Mesenchymal stem cell (in vitro differentiated cells and primary cell): ENCODE measurements around the gene PRR35.

Experiments
- DNase-seq: peaks from one replicate; pipeline ENCODE4 v3.0.0-alpha.2; 2013
- H2AFZ ChIP-seq: one replicate; pipeline ENCODE4 v1.6.1; 2013; ENCODE audit warnings: low read depth, mild to moderate bottlenecking, control low read depth, inconsistent platforms, low read length, moderate library complexity
- H2AK5ac ChIP-seq: 2 replicates; pipeline ENCODE4 v1.6.1; 2013; ENCODE audit warnings: low read length, moderate library complexity, mild to moderate bottlenecking, inconsistent platforms; ENCODE audit not compliant: severe bottlenecking
- H2BK120ac ChIP-seq: one replicate; pipeline ENCODE4 v1.6.1; 2013; ENCODE audit warnings: low read depth, mild to moderate bottlenecking, inconsistent platforms, low read length, moderate library complexity
- H2BK12ac ChIP-seq, 2 experiments: one replicate each; pipeline ENCODE4 v1.6.1; 2013; ENCODE audit warnings: inconsistent platforms in 2 of 2, low read length in 2 of 2, mild to moderate bottlenecking in 2 of 2, moderate library complexity in 2 of 2, control low read depth in 1 of 2
- H2BK15ac ChIP-seq: one replicate; pipeline ENCODE4 v1.6.1; 2013; ENCODE audit warnings: mild to moderate bottlenecking, low read depth, inconsistent platforms; ENCODE audit not compliant: poor library complexity, severe bottlenecking
- H2BK5ac ChIP-seq: 2 replicates; pipeline ENCODE4 v1.6.1; 2013; ENCODE audit warnings: low read depth, mild to moderate bottlenecking, low read length, control low read depth, inconsistent platforms; ENCODE audit not compliant: poor library complexity, severe bottlenecking
- H3K14ac ChIP-seq, 2 experiments: one replicate each; pipeline ENCODE4 v1.6.1; 2013; ENCODE audit warnings: inconsistent platforms in 2 of 2, low read length in 2 of 2, control low read depth in 1 of 2, mild to moderate bottlenecking in 1 of 2, moderate library complexity in 1 of 2
- H3K18ac ChIP-seq, 2 experiments: one replicate each; pipeline ENCODE4 v1.6.1; 2013; ENCODE audit warnings: inconsistent platforms in 2 of 2, low read length in 2 of 2, control low read depth in 1 of 2, low read depth in 1 of 2, mild to moderate bottlenecking in 1 of 2
- H3K23ac ChIP-seq, 2 experiments: one replicate each; pipeline ENCODE4 v1.6.1; 2013; ENCODE audit warnings: inconsistent platforms in 2 of 2, low read length in 2 of 2, mild to moderate bottlenecking in 2 of 2, moderate library complexity in 2 of 2, control low read depth in 1 of 2
- H3K27ac ChIP-seq: 2 replicates; pipeline ENCODE4 v1.5.1; 2013; ENCODE audit warnings: mild to moderate bottlenecking, moderate library complexity, low read length, control low read depth, inconsistent platforms; ENCODE audit not compliant: poor library complexity, severe bottlenecking
- H3K27me3 ChIP-seq, 2 experiments: 2 replicates each; pipeline versions ENCODE4 v1.6.1 to v1.7.0; 2013; ENCODE audit warnings: low read length in 2 of 2, mild to moderate bottlenecking in 2 of 2, moderate library complexity in 2 of 2, control low read depth in 1 of 2, inconsistent platforms in 1 of 2; ENCODE audit not compliant: control insufficient read depth in 1 of 2, insufficient read depth in 1 of 2
- H3K36me3 ChIP-seq, 2 experiments: 2 replicates each; pipeline versions ENCODE4 v1.6.1 to v1.7.0; 2013; ENCODE audit warnings: low read length in 2 of 2, control low read depth in 1 of 2, inconsistent platforms in 1 of 2, low read depth in 1 of 2, mild to moderate bottlenecking in 1 of 2; ENCODE audit not compliant: insufficient read depth in 2 of 2, control insufficient read depth in 1 of 2
- H3K4ac ChIP-seq, 2 experiments: one replicate each; pipeline ENCODE4 v1.6.1; 2013; ENCODE audit warnings: inconsistent platforms in 2 of 2, low read length in 2 of 2, mild to moderate bottlenecking in 2 of 2, moderate library complexity in 2 of 2, control low read depth in 1 of 2, low read depth in 1 of 2
- H3K4me1 ChIP-seq: 2 replicates; pipeline ENCODE4 v1.6.1; 2013; ENCODE audit warnings: low read depth, low read length, control low read depth; ENCODE audit not compliant: control insufficient read depth, insufficient read depth
- H3K4me2 ChIP-seq: 2 replicates; pipeline ENCODE4 v1.6.1; 2013; ENCODE audit warnings: low read length, mild to moderate bottlenecking, inconsistent platforms; ENCODE audit not compliant: poor library complexity, severe bottlenecking
- H3K4me3 ChIP-seq, 2 experiments: 2 replicates each; pipeline versions ENCODE4 v1.5.1 to v1.7.0; 2013; ENCODE audit warnings: low read length in 2 of 2, mild to moderate bottlenecking in 2 of 2, control low read depth in 1 of 2, low read depth in 1 of 2; ENCODE audit not compliant: insufficient read depth in 1 of 2
- H3K79me1 ChIP-seq: replicated peaks from 2 replicates; pipeline ENCODE4 v1.6.1; 2013; ENCODE audit warnings: mild to moderate bottlenecking, control low read depth, low read length, inconsistent platforms; ENCODE audit not compliant: poor library complexity, severe bottlenecking
- H3K9ac ChIP-seq: 2 replicates; pipeline ENCODE4 v1.7.0; 2013; ENCODE audit warnings: mild to moderate bottlenecking, low read length, moderate library complexity
- H3K9me3 ChIP-seq: 2 replicates; pipeline ENCODE4 v1.7.0; 2013; ENCODE audit warnings: mild to moderate bottlenecking, low read length; ENCODE audit not compliant: control insufficient read depth
- H4K8ac ChIP-seq: one replicate; pipeline ENCODE4 v1.6.1; 2013; ENCODE audit warnings: inconsistent platforms, mild to moderate bottlenecking, low read length, moderate library complexity
- H4K91ac ChIP-seq: one replicate; pipeline ENCODE4 v1.6.1; 2013; ENCODE audit warnings: mild to moderate bottlenecking, low read length, inconsistent platforms
- WGBS: methylation state at CpG from one replicate; pipeline ENCODE4 v1.1.7; 2013; ENCODE audit warnings: mixed read lengths; 5-methylcytosine and 5-hydroxymethylcytosine counted together

Gene PRR35

DNA sequence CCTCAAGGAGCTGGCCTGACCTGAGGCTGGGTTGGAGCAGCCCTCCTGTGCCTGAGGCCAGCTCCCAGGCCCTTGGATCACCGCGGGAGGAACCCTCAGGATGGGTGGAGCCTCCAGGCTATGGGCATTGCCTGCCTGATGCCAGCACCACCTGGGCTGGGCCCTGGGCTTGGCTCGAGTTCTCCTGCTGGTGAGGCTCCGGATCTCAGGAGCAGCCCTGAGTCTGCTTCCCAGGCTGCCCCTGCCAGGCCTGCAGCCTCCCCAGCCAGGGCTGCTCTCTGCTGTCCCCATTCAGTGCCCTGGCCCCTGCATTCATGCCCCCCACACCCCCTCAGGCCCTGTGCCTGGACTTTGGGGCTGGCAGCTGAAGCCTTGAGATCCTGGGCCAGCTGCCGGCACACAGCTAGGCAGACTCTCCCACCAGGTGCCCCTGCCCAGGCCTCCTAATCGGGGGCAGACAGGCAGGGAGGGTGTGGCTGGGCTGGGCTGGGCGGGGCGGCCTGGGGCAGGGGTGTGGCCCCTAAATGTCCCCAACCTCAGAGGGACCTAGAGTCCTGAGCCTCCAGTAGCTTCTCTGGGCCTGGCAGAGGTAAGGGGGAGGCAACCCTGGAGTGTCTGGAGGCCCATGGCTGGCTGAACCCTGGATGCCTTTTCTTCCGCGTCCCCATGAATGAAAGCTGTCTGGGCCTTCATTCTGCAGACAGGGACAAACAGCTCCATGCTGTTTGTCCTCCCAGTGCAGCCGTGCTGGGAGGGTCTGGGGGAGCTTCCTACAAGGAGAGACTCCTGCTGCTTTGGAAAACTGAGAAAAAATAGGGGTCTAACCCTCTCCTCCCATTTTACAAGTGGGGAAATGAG lies 8.4 kb downstream of the PRR35 start:
- H2BK12ac ChIP-seq: peak overlapping the region in 1 of 2 experiments; percentile 45
- H3K14ac ChIP-seq: no peak overlapping the region
- H3K23ac ChIP-seq: no peak overlapping the region
- H3K9me3 ChIP-seq: no peaks in the 10 kb centered on the region
- 85% methylated on average over 11 of the region's 11 CpGs for WGBS
- H3K9ac ChIP-seq: peak overlapping the region; percentile 84
- peak overlapping the region in 1 of 2 experiments; percentile 62 for H3K4ac ChIP-seq
- H3K79me1 ChIP-seq: peaks cover 11% of the 10 kb centered on the region
- peak overlapping the region; percentile 13 for H2AK5ac ChIP-seq
- peaks cover 65% of the 10 kb centered on the region for H3K4me1 ChIP-seq
- H3K4me2 ChIP-seq: peak overlapping the region; percentile 74
- no peak overlapping the region for H2BK120ac ChIP-seq
- no peak overlapping the region for H3K27ac ChIP-seq
- H3K27me3 ChIP-seq: no peaks in the 10 kb centered on the region
- no peak overlapping the region for H3K18ac ChIP-seq
- H3K4me3 ChIP-seq: peak overlapping the region in 1 of 2 experiments; percentile 77
- no peak overlapping the region for H2BK5ac ChIP-seq
- H4K8ac ChIP-seq: peak overlapping the region; percentile 35
- no peak for DNase-seq
- no peak overlapping the region for H4K91ac ChIP-seq
- no peak overlapping the region for H2AFZ ChIP-seq
- peaks cover 0 to 17% of the 10 kb centered on the region in 2 experiments for H3K36me3 ChIP-seq
- H2BK15ac ChIP-seq: peak overlapping the region; percentile 26

DNA sequence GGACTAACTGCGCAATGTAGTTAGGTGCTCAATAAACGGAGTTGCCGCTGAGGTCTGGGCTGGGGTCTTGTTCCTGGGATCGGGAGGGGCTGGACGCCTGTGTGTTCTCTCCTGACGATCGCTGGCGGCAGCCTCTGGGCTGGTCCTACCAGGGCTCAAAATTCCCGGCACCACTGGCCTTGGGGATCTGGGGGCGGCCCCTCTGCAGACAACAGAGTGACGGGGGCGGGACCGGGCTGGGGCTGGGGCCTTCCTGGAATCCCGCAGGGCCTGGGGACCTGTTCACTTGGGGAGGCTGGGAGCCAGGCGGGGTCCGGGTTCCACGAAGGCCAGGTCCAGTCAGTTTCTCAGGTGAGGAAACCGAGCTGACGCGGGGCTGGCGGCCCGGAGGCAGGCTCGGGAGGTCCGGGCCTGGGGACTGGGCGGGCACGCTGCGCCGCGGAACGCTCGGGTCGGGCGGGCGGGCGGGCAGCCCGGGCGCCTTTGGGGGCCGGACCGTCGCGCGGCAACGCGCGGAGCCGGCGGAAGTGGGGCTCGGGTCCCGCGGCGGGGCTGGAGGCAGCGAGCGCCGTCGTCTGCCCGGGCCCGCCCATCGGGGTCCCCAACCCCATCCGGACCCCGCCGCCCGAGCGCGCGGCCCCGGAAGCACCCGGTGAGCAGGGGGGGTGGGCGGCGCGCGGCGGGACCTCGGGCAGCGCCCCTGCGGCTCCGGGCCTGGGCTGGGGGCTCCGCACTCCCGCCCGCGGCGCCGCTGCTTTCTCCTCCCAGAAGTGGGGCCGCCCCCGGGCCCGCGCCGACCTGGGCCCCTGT lies 9.5 kb downstream of the PRR35 start, which contains the start of gene PIGQ:
Gene PIGQ (plus strand): TSS at position 524 of the 810 bp plus-strand sequence. CDS start 4,107 bp downstream, outside the sequence.
- H3K79me1 ChIP-seq: peaks cover 21% of the 10 kb centered on the region
- H4K91ac ChIP-seq: peak within 1 kb of the TSS; percentile 90
- H3K27ac ChIP-seq: peak within 1 kb of the TSS; percentile 16
- H3K36me3 ChIP-seq: peaks cover 7 to 27% of the 10 kb centered on the region in 2 experiments
- H3K4ac ChIP-seq: peak within 1 kb of the TSS; percentile 51 to 62
- WGBS: 4% methylated on average over 54 of the region's 87 CpGs
- peak within 1 kb of the TSS in 1 of 2 experiments; percentile 55 for H3K14ac ChIP-seq
- H3K23ac ChIP-seq: peak within 1 kb of the TSS in 1 of 2 experiments; percentile 20
- peaks cover 65% of the 10 kb centered on the region for H3K4me1 ChIP-seq
- peak within 1 kb of the TSS; percentile 96 for H4K8ac ChIP-seq
- H2BK5ac ChIP-seq: peak within 1 kb of the TSS; percentile 92
- H2BK120ac ChIP-seq: peak within 1 kb of the TSS; percentile 58
- peak within 1 kb of the TSS; percentile 88 for H3K9ac ChIP-seq
- peak; percentile 79 for DNase-seq
- peak within 1 kb of the TSS; percentile 62 for H2AFZ ChIP-seq
- H3K4me3 ChIP-seq: peak within 1 kb of the TSS; percentile 88 to 90
- H3K4me2 ChIP-seq: peak within 1 kb of the TSS; percentile 94
- H2BK15ac ChIP-seq: peak within 1 kb of the TSS; percentile 91
- no peak within 1 kb of the TSS for H2BK12ac ChIP-seq
- no peaks in the 10 kb centered on the region for H3K27me3 ChIP-seq
- H3K18ac ChIP-seq: peak within 1 kb of the TSS; percentile 77 to 85
- H2AK5ac ChIP-seq: no peak within 1 kb of the TSS
- no peaks in the 10 kb centered on the region for H3K9me3 ChIP-seq

DNA sequence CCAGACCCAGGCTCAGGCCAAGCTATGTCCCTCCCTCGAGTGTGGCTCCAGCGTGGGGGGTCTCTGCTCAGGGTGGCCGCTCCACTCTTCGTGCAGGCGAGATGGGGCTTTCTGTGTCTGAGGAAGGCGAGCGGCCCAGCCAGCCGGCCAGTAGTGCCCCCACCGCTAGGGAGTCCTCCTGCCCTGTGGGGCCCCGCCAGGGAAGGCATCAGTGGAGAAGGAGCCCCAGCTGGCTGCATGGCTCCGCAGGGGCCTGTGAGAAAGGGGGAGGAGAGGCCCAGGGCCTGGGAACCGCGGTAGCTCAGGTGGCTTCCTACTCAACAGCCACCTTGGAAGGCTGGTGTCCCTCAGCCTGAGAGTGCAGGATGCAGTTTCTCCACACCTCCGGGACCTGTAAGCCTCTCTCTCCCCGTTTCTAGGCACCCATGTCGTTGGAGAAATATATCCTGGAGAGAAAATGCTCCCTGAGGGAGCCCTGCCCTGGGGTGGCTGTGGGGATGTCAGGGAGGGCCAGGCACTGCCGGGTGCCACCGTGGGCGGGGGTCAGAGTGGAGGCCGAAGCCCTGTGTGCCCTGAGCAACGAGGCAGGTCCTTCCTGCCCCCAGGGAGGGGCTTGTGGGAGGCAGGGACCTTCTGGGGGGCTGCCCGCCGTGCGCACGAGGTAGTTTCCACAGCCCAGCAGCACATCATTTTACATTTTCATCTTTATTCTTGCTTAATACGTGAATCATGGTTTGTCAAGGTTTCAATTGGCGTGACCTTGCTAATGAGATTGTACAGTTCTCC lies 12.9 kb downstream of the PRR35 start:
- no peak overlapping the region for H2BK15ac ChIP-seq
- no peak overlapping the region for H2BK5ac ChIP-seq
- no peak overlapping the region for H3K4me2 ChIP-seq
- no peak overlapping the region for H4K91ac ChIP-seq
- WGBS: 95% methylated on average over 26 of the region's 27 CpGs
- peaks cover 21 to 55% of the 10 kb centered on the region in 2 experiments for H3K36me3 ChIP-seq
- no peak for DNase-seq
- peaks cover 37% of the 10 kb centered on the region for H3K79me1 ChIP-seq
- H3K23ac ChIP-seq: no peak overlapping the region
- no peak overlapping the region for H2AFZ ChIP-seq
- H3K4ac ChIP-seq: no peak overlapping the region
- H2BK120ac ChIP-seq: no peak overlapping the region
- no peaks in the 10 kb centered on the region for H3K27me3 ChIP-seq
- H2BK12ac ChIP-seq: no peak overlapping the region
- no peak overlapping the region for H2AK5ac ChIP-seq
- H3K18ac ChIP-seq: no peak overlapping the region
- H4K8ac ChIP-seq: no peak overlapping the region
- no peak overlapping the region for H3K27ac ChIP-seq
- no peak overlapping the region for H3K9ac ChIP-seq
- H3K4me1 ChIP-seq: peaks cover 48% of the 10 kb centered on the region
- H3K9me3 ChIP-seq: no peaks in the 10 kb centered on the region
- H3K14ac ChIP-seq: no peak overlapping the region
- no peak overlapping the region for H3K4me3 ChIP-seq
